ENCODE measurements around the gene TUFT1. TPM values are rescaled to one million over a fixed set of nuclear protein-coding genes. Genes with fewer than 3 reads are reported as not detected.

The TUFT1 gene
- total and polyA plus RNA-seq, 9 of the 15 experiments (the other 6 are each of a cell fraction or from before 2014, with no cell fraction given) = 0.54 to 2.0 (median 1.7) TPM

DNA sequence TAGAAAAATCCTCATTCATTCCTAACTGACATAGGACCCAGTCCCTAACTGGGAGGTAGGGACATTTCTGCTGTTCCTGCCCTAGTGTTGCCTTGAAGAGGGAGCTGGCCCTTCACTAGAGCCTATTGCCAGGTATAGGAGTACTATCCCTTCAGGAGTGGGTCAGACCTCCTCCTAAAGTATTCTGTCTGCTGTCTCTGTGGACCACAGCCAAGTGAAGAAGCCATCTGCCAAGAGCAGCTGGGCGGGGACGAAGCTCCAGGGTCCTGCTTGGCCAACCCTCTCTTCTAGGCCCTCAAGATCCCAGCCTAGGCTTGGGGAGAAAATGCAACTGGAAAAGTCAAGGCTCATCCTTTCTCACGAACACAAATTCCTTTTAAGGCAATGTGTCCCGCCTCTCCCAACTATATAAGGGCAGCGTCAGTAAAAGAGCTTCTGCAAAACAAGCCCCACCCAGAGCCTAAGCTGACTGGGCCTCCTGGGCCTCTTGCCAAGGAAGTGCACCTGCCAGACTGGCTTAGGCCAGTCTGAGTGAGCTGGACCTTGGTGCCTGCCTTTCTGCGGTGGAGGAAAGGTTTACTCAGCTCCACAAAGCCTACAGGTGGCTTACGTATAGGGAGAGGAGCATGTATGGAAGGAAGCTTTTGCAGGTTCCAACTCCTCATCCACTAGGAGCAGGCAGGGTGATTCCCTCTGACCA lies 638 bp upstream of the TUFT1 start (continued):
- TF ChIP-seq CBX5 (IDR thresholded peaks at IDR 0.05; ENCODE audit: borderline replicate concordance, low read depth) (no peak), KAT2B (IDR thresholded peaks at IDR 0.05; ENCODE audit: low read depth, low read length) (no peak), KLF6 (CRISPR knock-in tag; IDR thresholded peaks at IDR 0.05; ENCODE audit: borderline replicate concordance) (no peak), COPS2 (conservative IDR thresholded peaks at IDR 0.05) (no peak), SIX5 (IDR thresholded peaks at IDR 0.05; ENCODE audit: borderline replicate concordance in 1 of 2, insufficient read depth in 1 of 2, low read depth in 1 of 2, low read length in 2 of 2) (no peak), L3MBTL2 (IDR thresholded peaks at IDR 0.05) (peak; percentile 60; the same call in 1 of the 2 replicates), RUNX1 (IDR thresholded peaks at IDR 0.05; ENCODE audit: low read depth) (no peak), ZC3H11A (IDR thresholded peaks at IDR 0.05; ENCODE audit: low read depth, low read length) (no peak), HMG20A (CRISPR knock-in tag; conservative IDR thresholded peaks at IDR 0.05) (no peak), E2F1 (CRISPR knock-in tag; IDR thresholded peaks at IDR 0.05) (no peak; the same call in 1 of the 2 replicates), OTX1 (CRISPR knock-in tag; IDR thresholded peaks at IDR 0.05) (no peak), FOXJ2 (tag; IDR thresholded peaks at IDR 0.05) (peak; percentile 77), JUN (IDR thresholded peaks at IDR 0.05; ENCODE audit: borderline replicate concordance, low read depth, low read length) (no peak), JUN (CRISPR knock-in tag; IDR thresholded peaks at IDR 0.05; ENCODE audit: borderline replicate concordance) (no peak), ZNF316 (IDR thresholded peaks at IDR 0.05) (no peak), MBD2 (IDR thresholded peaks at IDR 0.05; ENCODE audit: borderline replicate concordance, low read depth) (no peak), PHF8 (IDR thresholded peaks at IDR 0.05; ENCODE audit: borderline replicate concordance, low read length) (peak; percentile 20; the same call in 1 of the 2 replicates), MEIS2 (IDR thresholded peaks at IDR 0.05; ENCODE audit: partially characterized antibody) (no peak), ZC3H8 (IDR thresholded peaks at IDR 0.05) (no peak), NFE2 (IDR thresholded peaks at IDR 0.05; ENCODE audit: low read depth) (peak; percentile 28; the same call in 1 of the 2 replicates), ZNF766 (CRISPR knock-in tag; conservative IDR thresholded peaks at IDR 0.05) (peak; percentile 86; the same call in 1 of the 2 replicates), BCOR (IDR thresholded peaks at IDR 0.05) (peak; percentile 20; the same call in 1 of the 2 replicates), ZNF224 (CRISPR knock-in tag; IDR thresholded peaks at IDR 0.05) (no peak), DPF2 (IDR thresholded peaks at IDR 0.05) (peak; percentile 69; the same call in 1 of the 2 replicates), ZC3H4 (CRISPR knock-in tag; IDR thresholded peaks at IDR 0.05; ENCODE audit: borderline replicate concordance) (no peak), PCBP2 (IDR thresholded peaks at IDR 0.05; ENCODE audit: low read depth, low read length, poor library complexity, severe bottlenecking) (no peak), ZNF512 (tag; IDR thresholded peaks at IDR 0.05) (no peak)
- TF ChIP-seq, protein P1, sequence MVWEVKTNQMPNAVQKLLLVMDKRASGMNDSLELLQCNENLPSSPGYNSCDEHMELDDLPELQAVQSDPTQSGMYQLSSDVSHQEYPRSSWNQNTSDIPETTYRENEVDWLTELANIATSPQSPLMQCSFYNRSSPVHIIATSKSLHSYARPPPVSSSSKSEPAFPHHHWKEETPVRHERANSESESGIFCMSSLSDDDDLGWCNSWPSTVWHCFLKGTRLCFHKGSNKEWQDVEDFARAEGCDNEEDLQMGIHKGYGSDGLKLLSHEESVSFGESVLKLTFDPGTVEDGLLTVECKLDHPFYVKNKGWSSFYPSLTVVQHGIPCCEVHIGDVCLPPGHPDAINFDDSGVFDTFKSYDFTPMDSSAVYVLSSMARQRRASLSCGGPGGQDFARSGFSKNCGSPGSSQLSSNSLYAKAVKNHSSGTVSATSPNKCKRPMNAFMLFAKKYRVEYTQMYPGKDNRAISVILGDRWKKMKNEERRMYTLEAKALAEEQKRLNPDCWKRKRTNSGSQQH (CRISPR knock-in tag; IDR thresholded peaks at IDR 0.05) = no peak

All from K562 (cell line).